ENCODE data around the gene MAGEF1. TPM values are rescaled to one million over a fixed set of nuclear protein-coding genes. Genes with fewer than 3 reads are reported as not detected.

Gene MAGEF1
- total and polyA plus RNA-seq, 2 donors (not counting 3 experiments of a cell fraction or from before 2014, with no cell fraction given): 7.0 to 14.2 TPM

DNA sequence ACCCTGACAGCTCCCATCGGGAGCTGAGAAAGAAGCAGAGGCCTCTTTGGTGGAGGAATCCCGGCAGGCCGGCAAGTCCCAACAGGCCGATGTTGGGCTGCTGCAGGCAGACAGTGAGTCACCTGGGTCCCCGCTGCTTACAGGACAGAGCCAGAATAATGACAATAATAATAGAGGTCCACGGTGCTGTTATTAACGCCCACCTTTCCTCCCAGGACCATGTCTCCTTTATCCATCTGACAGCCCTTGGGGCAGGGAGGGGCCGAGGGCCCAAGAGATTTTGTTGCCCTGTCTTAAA is 29.3 kb upstream of the MAGEF1 start:
- CTCF ChIA-PET: interaction anchor here (1.0 kb wide), 1 partner anchor 32 kb away, joined by 3 read pairs; no protein-coding TSS in a partner anchor
- no peak for TF ChIP-seq POLR2AphosphoS5 (IDR thresholded peaks at IDR 0.05; ENCODE audit: insufficient read depth, low read depth, low read length)
- no peak for TF ChIP-seq JUN (IDR thresholded peaks at IDR 0.05; ENCODE audit: borderline replicate concordance, insufficient read depth, insufficient read length, low read depth)
- TF ChIP-seq, protein P1, sequence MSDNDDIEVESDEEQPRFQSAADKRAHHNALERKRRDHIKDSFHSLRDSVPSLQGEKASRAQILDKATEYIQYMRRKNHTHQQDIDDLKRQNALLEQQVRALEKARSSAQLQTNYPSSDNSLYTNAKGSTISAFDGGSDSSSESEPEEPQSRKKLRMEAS (IDR thresholded peaks at IDR 0.05; ENCODE audit: insufficient read depth, insufficient read length): no peak
- TF ChIP-seq FOS (IDR thresholded peaks at IDR 0.05; ENCODE audit: borderline replicate concordance, insufficient read depth, low read length): no peak
- no peak for TF ChIP-seq POLR2A (IDR thresholded peaks at IDR 0.05; ENCODE audit: low read depth, low read length)
- TF ChIP-seq, protein P2, sequence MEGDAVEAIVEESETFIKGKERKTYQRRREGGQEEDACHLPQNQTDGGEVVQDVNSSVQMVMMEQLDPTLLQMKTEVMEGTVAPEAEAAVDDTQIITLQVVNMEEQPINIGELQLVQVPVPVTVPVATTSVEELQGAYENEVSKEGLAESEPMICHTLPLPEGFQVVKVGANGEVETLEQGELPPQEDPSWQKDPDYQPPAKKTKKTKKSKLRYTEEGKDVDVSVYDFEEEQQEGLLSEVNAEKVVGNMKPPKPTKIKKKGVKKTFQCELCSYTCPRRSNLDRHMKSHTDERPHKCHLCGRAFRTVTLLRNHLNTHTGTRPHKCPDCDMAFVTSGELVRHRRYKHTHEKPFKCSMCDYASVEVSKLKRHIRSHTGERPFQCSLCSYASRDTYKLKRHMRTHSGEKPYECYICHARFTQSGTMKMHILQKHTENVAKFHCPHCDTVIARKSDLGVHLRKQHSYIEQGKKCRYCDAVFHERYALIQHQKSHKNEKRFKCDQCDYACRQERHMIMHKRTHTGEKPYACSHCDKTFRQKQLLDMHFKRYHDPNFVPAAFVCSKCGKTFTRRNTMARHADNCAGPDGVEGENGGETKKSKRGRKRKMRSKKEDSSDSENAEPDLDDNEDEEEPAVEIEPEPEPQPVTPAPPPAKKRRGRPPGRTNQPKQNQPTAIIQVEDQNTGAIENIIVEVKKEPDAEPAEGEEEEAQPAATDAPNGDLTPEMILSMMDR (IDR thresholded peaks at IDR 0.05; ENCODE audit: extremely low read depth in 1 of 2, insufficient read depth in 1 of 2, low read depth in 1 of 2, low read length in 2 of 2): no peak
- no peak for TF ChIP-seq EZH2 (IDR thresholded peaks at IDR 0.05; ENCODE audit: borderline replicate concordance, low read depth, low read length, severe bottlenecking)
- no peak for TF ChIP-seq MYC (IDR thresholded peaks at IDR 0.05; ENCODE audit: low read depth, low read length)
- no peak for TF ChIP-seq GATA2 (IDR thresholded peaks at IDR 0.05; ENCODE audit: insufficient read depth, insufficient read length, low read depth, low read length)
- H3K4me1 ChIP-seq (ENCODE audit: control insufficient read depth, extremely low read depth, insufficient read depth, low read length): peaks cover 12% of the 10 kb centered on the region
- no peak overlapping the region for H3K4me3 ChIP-seq (replicated peaks in 1 of 3; ENCODE audit: insufficient read depth in 1 of 3, low read depth in 1 of 3, low read length in 3 of 3)
- H3K9me3 ChIP-seq (replicated peaks; ENCODE audit: control insufficient read depth, insufficient read depth, low read length): no peaks in the 10 kb centered on the region
- no peaks in the 10 kb centered on the region for H3K9me1 ChIP-seq (replicated peaks; ENCODE audit: control insufficient read depth, extremely low read depth, insufficient read depth, low read length)
- POLR2A ChIA-PET: no interaction called here
- no peaks in the 10 kb centered on the region for H3K79me2 ChIP-seq (ENCODE audit: control insufficient read depth, insufficient read depth, low read length)
- FAIRE-seq: no peak
- dilution Hi-C loops (cut with MboI; ENCODE audit: extremely low pct_ligation_motif_present, low sequenced_read_pairs) (no loop called here), intact Hi-C loops (cut with micrococcal nuclease) (no loop called here)
- no peak overlapping the region for H2AFZ ChIP-seq (ENCODE audit: low read depth, low read length)
- no TSS peak for BruUV-seq (replicated peaks)
- H3K36me3 ChIP-seq (ENCODE audit: control insufficient read depth in 2 of 2, extremely low read depth in 1 of 2, insufficient read depth in 2 of 2, low read length in 2 of 2): no peaks in the 10 kb centered on the region
- H3K27me3 ChIP-seq (ENCODE audit: control insufficient read depth in 2 of 2, insufficient read depth in 2 of 2, low read length in 2 of 2): peaks cover 0 to 9% of the 10 kb centered on the region in 2 experiments
- no peaks in the 10 kb centered on the region for H4K20me1 ChIP-seq (replicated peaks; ENCODE audit: control insufficient read depth, extremely low read depth, insufficient read depth, low read length)
- no peak overlapping the region for H3K9ac ChIP-seq (replicated peaks; ENCODE audit: extremely low read depth, insufficient read depth, low read length)
- no peak overlapping the region for H3K27ac ChIP-seq (ENCODE audit: insufficient read depth, low read depth, low read length)
- no peak overlapping the region for H3K4me2 ChIP-seq (ENCODE audit: insufficient read depth, low read length)
- DNase-seq (ENCODE audit: low read depth, low spot score): no peak

Measured in endothelial cell of umbilical vein (primary cell).